ENCODE measurements around the gene AHRR.

The AHRR gene

DNA sequence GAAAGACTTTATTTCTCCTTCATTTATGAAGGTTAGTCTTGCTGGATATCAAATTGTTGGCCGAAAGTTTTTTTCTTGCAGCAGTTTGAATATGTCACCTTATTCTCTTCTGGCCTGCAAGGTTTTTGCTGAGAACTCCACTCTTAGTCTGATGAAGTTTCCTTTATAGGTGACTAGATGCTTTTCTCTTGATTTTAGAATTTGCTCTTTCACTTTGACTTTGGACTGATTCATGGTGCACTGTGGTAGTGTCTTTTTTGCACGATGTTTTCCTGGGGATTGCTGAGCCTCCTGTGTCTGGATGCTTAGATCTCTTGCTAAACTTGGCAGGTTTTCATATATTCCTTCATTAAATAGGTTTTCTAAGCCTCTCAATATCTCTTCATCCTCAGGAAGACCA is 12.4 kb downstream of the AHRR start:
- TF ChIP-seq, protein P1, sequence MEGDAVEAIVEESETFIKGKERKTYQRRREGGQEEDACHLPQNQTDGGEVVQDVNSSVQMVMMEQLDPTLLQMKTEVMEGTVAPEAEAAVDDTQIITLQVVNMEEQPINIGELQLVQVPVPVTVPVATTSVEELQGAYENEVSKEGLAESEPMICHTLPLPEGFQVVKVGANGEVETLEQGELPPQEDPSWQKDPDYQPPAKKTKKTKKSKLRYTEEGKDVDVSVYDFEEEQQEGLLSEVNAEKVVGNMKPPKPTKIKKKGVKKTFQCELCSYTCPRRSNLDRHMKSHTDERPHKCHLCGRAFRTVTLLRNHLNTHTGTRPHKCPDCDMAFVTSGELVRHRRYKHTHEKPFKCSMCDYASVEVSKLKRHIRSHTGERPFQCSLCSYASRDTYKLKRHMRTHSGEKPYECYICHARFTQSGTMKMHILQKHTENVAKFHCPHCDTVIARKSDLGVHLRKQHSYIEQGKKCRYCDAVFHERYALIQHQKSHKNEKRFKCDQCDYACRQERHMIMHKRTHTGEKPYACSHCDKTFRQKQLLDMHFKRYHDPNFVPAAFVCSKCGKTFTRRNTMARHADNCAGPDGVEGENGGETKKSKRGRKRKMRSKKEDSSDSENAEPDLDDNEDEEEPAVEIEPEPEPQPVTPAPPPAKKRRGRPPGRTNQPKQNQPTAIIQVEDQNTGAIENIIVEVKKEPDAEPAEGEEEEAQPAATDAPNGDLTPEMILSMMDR (IDR thresholded peaks at IDR 0.05; ENCODE audit: control insufficient read depth, extremely low read depth, insufficient read depth) = no peak
- DNase-seq (ENCODE audit: low read depth) = no peak
- H3K4me3 ChIP-seq (ENCODE audit: low read depth, low read length) = no peak overlapping the region

DNA sequence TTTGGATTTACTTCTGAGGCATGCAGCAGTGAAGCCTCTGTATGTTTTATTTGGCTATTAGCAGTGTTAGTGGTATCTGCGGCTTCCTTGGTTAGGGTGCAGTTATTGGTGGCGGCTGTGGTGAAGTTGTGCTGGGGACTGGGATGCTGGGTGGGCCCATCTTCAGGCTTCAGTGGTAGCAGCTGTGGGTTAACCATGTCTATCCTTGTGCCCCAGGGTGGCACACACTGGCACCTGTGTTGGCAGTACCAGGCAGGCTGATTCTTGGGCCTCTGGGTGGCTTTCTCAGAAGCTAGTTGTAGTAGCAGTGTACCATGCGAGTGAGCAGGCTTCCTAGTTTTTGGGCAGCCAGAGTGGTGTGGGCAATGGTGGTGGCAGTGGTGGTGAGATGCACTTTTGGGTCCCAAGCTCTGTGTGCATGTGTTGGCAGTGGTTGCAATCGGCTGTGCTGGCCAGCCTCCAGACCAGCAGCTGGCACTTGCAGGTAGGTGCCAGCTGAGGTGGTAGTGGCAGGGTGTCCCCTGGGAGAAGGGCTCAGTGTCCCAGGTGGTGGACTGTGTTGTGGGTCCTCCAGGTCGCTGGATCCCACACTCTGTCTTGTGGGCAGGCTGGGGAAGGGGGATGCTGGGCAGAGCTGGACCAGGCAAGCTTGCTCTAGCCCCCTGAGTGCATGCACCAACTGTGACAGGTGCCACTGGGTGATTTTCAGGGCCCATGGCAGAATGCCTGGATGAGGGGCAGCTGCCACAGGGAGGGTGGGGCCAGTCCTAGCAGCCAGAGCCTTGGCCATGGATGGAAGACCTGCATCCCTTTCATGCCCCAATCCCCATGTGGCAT is 13.6 kb downstream of the AHRR start:
- DNase-seq (ENCODE audit: low read depth) = no peak
- no peak overlapping the region for H3K4me3 ChIP-seq (ENCODE audit: low read depth, low read length)
- TF ChIP-seq, protein P1 (IDR thresholded peaks at IDR 0.05; ENCODE audit: control insufficient read depth, extremely low read depth, insufficient read depth) = no peak

DNA sequence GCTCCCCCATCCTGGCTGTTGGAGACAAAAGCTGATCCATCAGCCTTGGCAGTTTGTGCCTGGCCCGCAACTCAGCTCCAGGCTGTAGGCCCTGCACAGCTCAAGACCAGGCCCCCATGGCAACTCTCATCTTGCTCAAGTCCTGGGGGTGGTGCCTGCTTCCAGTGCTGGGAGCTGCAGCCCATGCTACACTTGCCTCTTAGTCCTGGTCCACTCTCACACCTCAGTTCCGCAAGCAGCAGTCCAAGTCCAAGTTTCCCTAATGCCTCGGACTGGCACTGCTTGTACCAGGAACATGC is 14.2 kb downstream of the AHRR start:
- no peak overlapping the region for H3K4me3 ChIP-seq (ENCODE audit: low read depth, low read length)
- TF ChIP-seq, protein P1 (IDR thresholded peaks at IDR 0.05; ENCODE audit: control insufficient read depth, extremely low read depth, insufficient read depth) = no peak
- no peak for DNase-seq (ENCODE audit: low read depth)

DNA sequence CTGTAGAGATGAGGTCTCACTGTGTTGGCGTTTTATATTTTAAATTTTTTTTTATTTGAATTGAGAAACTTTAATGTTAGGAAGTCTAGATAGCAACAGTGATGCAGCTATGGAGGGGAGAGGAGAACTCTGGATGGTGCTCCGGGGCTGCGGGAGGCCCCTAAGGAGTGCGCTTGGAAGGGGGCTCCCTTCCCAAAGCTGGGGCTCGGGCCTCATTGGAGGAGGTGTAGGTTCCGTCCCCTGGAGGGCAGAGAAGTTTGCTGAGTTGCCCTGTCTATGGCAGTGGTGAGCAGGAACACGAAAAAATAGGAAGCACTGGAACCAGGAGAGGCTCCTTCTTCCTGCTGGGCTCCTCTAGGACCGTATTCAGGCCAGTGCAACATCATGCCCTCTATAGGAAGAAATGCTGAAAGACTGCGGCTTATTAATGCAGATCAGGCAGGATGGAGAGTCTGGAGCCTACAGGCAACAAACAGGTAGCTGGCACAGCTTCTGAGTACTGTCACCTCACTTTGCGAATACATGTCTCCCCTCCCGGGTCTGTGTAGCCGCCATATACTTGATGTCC is 16.1 kb downstream of the AHRR start:
- H3K4me3 ChIP-seq (ENCODE audit: low read depth, low read length) = no peak overlapping the region
- TF ChIP-seq, protein P1 (IDR thresholded peaks at IDR 0.05; ENCODE audit: control insufficient read depth, extremely low read depth, insufficient read depth) = peak; percentile 53
- no peak for DNase-seq (ENCODE audit: low read depth)

- no peak for DNase-seq (ENCODE audit: low read depth)
- no peak overlapping the region for H3K4me3 ChIP-seq (ENCODE audit: low read depth, low read length)
- TF ChIP-seq, protein P1 (IDR thresholded peaks at IDR 0.05; ENCODE audit: control insufficient read depth, extremely low read depth, insufficient read depth) = no peak
Measured at GRCh38 chr5:342501-343460, 21.3 kb downstream of the AHRR start.

- TF ChIP-seq, protein P1 (IDR thresholded peaks at IDR 0.05; ENCODE audit: control insufficient read depth, extremely low read depth, insufficient read depth) = 0 out of 2 replicates have a peak, but pooled peaks have one; percentile 6
- DNase-seq (ENCODE audit: low read depth) = no peak
- no peak overlapping the region for H3K4me3 ChIP-seq (ENCODE audit: low read depth, low read length)
Measured at GRCh38 chr5:343461-344401, 22.2 kb downstream of the AHRR start.

All from LNCaP clone FGC (cell line).